HG03439 (cell line): ENCODE results near the gene BICD1.
A peak's percentile ranks its signal among the peaks of the same experiment; 100 is the strongest.

Experiments used
- ATAC-seq: cut with Tn5 transposase; IDR thresholded peaks from one replicate; pipeline ENCODE4 v1.9.1; 2021; ENCODE audit warnings: mild to moderate bottlenecking, moderate library complexity; ENCODE audit not compliant: unreplicated experiment

BICD1 gene

GRCh38 chr12:32140877-32141276 lies 34.2 kb downstream of the BICD1 start:
- ATAC-seq, result no peak

- no peak for ATAC-seq
Measured at GRCh38 chr12:32145096-32145495, 38.4 kb downstream of the BICD1 start.

GRCh38 chr12:32146074-32146873 lies 39.6 kb downstream of the BICD1 start:
- ATAC-seq, result peak; percentile 88

- no peak for ATAC-seq
Measured at GRCh38 chr12:32148372-32148771, 41.7 kb downstream of the BICD1 start.

GRCh38 chr12:32149489-32149888 lies 42.8 kb downstream of the BICD1 start:
- no peak for ATAC-seq

- no peak for ATAC-seq
Measured at GRCh38 chr12:32151086-32151485, 44.4 kb downstream of the BICD1 start.

- ATAC-seq, result no peak
Measured at GRCh38 chr12:32151552-32151951, 44.9 kb downstream of the BICD1 start.

- no peak for ATAC-seq
Measured at GRCh38 chr12:32155041-32155440, 48.4 kb downstream of the BICD1 start.

- no peak for ATAC-seq
Measured at GRCh38 chr12:32155961-32156529, 49.4 kb downstream of the BICD1 start.

GRCh38 chr12:32158525-32158924 lies 51.9 kb downstream of the BICD1 start:
- ATAC-seq, result no peak

- ATAC-seq, result no peak
Measured at GRCh38 chr12:32159381-32159780, 52.7 kb downstream of the BICD1 start.

GRCh38 chr12:32159925-32160324 lies 53.3 kb downstream of the BICD1 start:
- no peak for ATAC-seq

GRCh38 chr12:32161058-32161457 lies 54.4 kb downstream of the BICD1 start:
- ATAC-seq, result no peak

GRCh38 chr12:32163596-32163995 lies 56.9 kb downstream of the BICD1 start:
- no peak for ATAC-seq

GRCh38 chr12:32166510-32166909 lies 59.9 kb downstream of the BICD1 start:
- no peak for ATAC-seq

GRCh38 chr12:32170437-32170998 lies 63.9 kb downstream of the BICD1 start:
- ATAC-seq, result no peak

GRCh38 chr12:32171211-32171610 lies 64.6 kb downstream of the BICD1 start:
- no peak for ATAC-seq

GRCh38 chr12:32176606-32177005 lies 70.0 kb downstream of the BICD1 start:
- no peak for ATAC-seq

GRCh38 chr12:32178341-32179010 lies 71.8 kb downstream of the BICD1 start:
- ATAC-seq, result no peak

GRCh38 chr12:32179011-32179395 lies 72.4 kb downstream of the BICD1 start:
- ATAC-seq, result no peak

- no peak for ATAC-seq
Measured at GRCh38 chr12:32181498-32182175, 75.0 kb downstream of the BICD1 start.
